HG03457 (cell line): ENCODE measurements around the gene MS4A18.
"Not testable (repeated sequence)": the region's sequence is repeated elsewhere in the genome, so short reads cannot be mapped to it uniquely, and the experiment has no call there.

Experiments
- ATAC-seq: cut with Tn5 transposase; IDR thresholded peaks from one replicate; pipeline ENCODE4 v1.9.1; 2021; ENCODE audit warnings: moderate number of reproducible peaks; ENCODE audit not compliant: unreplicated experiment

Gene MS4A18

DNA sequence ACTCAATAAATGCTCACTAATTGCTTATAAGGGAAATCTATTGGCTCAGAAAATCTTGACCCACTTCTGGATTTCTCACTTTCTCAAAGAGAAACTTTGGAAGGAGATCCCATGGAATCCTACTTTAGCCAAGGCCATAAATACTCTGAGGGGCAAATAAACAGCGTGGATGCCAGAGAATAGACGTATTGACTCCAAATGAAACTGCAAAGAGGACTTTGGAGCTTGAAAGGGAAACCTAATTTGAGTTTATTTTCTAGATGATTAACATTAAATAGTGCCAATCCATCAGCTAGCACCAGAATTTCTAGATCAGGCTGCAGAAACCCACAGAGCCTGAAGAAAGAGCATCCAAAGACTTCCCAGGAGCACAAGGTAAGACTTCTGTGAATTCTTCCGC is at the start of gene MS4A18:
Gene MS4A18 (plus strand): TSS at position 301 of the 400 bp plus-strand sequence.
- ATAC-seq: no peak

- not testable (repeated sequence) for ATAC-seq
Observed at GRCh38 chr11:60678231-60678630, 46.3 kb upstream of the MS4A18 start.

GRCh38 chr11:60679879-60680278 is 44.6 kb upstream of the MS4A18 start:
- no peak for ATAC-seq

- ATAC-seq: no peak
Observed at GRCh38 chr11:60680455-60681119, 43.9 kb upstream of the MS4A18 start.

DNA sequence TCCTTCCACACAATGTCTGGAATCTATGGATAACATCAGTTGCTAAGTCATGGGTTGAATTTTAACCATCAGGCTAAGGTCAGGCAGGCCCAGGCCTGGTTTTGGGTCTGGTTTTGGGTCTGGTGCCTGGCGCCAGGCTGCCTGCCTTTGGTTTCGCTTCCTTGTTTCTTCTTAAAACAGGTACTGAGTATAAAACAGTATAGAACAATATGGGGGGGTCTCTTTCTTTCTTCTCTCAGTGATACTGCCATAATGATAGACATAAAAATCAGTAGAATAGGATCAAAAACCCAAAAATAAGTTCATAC is 40.0 kb upstream of the MS4A18 start:
- not testable (repeated sequence) for ATAC-seq

DNA sequence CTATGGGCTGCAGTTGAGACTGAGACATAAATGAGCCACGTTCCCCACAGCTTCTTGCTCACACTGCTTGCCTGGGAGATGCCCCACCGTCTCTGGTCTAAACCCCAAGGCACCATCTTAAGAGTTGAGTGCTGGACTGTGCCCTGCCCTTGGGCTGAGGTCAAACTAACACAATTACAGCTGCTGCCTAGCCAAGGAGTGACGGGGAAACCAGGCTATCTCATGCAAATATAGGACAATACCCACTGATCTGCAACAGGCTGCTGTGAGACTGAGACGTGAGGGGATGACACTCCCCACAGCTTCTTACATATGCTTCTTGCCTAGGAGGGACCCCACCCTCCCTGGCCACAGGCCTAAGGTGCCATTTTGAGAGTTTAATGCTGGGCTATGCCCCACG is 32.9 kb upstream of the MS4A18 start:
- no peak for ATAC-seq

DNA sequence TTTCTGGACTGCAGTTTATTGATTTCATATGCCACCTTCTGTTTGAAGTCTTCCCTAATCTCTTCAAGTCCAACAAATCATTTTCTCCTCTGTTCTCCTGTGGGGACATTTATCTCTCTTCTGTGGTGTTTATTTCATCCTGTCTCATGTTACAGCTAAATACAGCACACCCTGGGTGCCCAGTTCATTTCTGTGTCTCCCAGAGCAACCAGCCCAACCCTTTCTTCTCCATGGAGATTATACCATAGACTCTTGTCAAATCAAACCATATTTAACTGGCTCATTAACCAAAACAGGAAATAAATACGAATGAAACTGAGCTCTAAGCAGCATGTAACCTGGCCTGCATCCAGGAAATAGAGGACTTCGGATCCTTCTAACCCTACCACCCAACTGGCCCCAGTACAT is 25.2 kb upstream of the MS4A18 start, which contains the start of gene MS4A8:
Gene MS4A8 (plus strand): TSS at position 329 of the 408 bp plus-strand sequence. CDS start 1,249 bp downstream, outside the sequence.
- ATAC-seq: no peak

GRCh38 chr11:60699936-60700335 is 24.6 kb upstream of the MS4A18 start:
- ATAC-seq: no peak

GRCh38 chr11:60700689-60701468 is 23.6 kb upstream of the MS4A18 start:
- ATAC-seq: no peak

- no peak for ATAC-seq
Observed at GRCh38 chr11:60701469-60701818, 23.1 kb upstream of the MS4A18 start.

- no peak for ATAC-seq
Observed at GRCh38 chr11:60703374-60703773, 21.1 kb upstream of the MS4A18 start.

DNA sequence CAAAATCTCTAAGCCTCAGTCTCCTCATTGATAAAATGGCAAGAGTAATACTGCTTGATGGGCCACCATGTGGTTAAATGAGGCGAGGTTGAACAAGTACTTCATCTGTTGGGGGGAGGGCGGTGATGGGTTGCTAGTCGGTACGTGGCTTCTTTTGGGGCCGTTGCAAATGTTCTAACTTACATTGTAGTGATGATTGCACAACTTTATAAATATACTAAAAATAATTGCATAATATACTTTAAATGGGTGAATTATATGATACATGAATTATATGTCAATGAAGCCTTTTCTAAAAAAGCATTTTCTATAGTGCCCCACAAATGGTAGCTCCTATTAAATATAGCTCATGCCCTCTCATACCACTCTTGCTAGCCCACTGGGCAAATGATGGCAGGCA is 18.6 kb upstream of the MS4A18 start:
- ATAC-seq: no peak

GRCh38 chr11:60706931-60707330 is 17.6 kb upstream of the MS4A18 start:
- ATAC-seq: no peak

GRCh38 chr11:60710482-60710881 is 14.0 kb upstream of the MS4A18 start:
- ATAC-seq: no peak

DNA sequence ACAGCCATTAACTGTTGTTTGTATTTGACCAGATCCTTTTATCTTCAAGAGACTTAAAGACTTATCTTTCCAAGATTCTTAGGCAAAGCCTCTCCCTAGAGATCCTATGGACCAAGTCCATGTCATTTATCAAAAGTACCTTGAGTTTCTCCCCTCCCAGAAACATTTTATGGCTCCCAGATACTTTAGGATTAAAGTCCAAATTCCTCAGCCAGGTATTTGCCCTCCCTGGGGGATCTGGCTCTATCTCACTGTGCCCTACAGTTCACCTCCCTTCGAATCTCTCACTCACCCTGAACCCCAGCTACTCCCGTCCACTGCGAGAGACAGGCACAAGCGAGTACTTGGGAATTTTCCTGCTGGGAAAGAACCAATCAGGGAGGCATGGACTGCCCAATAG is 13.2 kb upstream of the MS4A18 start:
- no peak for ATAC-seq

GRCh38 chr11:60713423-60713822 is 11.1 kb upstream of the MS4A18 start:
- ATAC-seq: not testable (repeated sequence)

GRCh38 chr11:60717956-60718355 is 6.6 kb upstream of the MS4A18 start:
- no peak for ATAC-seq

DNA sequence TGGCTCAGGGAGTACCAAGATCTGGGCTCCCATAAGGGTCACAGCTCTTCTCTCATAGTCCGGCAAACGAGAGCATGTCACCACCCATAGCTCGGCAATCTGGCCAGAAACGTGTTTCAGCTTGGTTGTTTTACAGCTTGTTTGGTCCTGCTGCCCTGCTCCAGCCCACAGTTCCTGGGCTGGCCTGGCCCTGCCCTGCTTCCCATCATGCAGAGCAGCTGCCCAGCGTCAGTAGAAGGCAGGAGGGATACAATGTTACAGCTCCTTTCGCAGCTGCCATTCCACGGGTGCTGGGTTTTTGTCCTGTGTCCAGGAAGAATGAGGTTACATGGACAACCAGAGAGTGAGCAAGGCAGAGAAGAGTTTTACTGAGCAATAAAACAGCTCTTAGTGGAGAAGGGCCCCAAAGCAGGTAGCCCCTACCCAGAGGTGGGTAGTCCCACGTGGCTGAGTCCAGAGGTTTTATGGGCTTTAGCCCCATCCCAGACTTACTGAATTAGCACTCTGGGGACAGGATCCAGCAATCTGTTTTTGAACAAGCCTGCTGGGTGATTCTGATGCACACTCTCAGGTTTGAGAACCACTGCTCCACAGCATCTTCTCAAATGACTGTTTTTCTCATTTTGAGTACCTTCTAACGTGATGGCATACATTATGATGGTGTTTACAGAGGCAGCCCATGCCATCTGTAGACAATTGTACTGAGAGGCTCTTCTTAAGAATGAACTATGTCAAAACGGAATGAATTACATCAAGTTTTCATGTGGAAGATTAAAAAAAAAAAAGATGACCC is 5.8 kb upstream of the MS4A18 start:
- no peak for ATAC-seq

DNA sequence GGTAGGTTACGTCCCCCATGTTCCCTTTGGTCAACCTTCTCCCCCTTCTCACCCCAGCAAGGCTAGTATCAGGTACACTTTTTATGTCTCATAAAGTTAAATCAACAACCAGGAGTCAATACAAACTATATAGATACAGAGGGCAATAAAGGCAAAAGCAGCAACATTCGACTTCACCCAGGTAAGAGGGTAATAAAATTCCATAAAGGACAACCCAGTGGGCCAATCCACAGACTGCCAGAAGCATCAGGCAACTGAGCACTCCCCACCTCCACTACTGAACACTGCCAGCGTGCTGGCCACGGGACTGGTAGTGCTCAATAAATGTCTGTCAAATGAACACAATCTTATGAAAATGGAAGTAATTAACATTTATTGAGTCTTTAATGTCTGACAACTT is 5.1 kb upstream of the MS4A18 start:
- ATAC-seq: no peak

DNA sequence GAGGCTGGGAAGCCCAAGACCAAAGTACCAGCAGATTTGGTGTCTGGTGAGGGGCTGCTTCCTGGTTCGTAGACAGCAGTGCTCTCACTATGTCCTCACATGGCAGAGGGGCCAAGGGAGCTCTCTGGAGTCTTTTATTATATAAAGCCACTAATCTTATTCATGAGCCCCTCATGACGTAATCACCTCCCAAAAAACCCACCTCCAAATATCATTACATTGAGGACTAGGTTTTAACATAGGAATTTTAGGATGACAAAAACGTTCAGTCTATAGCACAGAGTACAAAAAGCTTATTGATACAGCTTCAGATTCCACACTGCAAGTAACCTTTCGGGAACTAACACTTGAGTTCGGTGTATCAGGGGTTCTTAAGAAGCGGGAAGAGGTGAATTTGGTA is 4.1 kb upstream of the MS4A18 start:
- no peak for ATAC-seq

DNA sequence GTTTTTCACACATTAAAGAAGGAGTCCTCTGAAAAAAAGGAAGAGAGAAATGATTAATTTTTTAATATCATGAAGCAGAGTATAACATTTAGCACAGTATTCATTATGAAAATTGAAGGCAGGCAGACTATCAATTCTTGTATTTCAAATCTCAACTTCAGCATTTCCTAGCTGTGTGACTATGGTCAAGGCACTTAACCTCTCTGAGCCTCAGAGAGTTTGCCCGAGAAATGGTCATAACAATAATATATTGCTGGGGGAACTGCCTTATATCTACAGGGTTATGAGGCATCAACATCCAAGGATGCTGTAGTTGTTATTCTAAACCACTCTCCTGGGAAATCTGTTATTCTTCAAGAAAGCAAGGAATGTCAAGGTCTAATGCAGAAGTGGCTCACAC is 1.1 kb downstream of the MS4A18 start:
- ATAC-seq: no peak

GRCh38 chr11:60731586-60731985 is 7.1 kb downstream of the MS4A18 start:
- ATAC-seq: no peak
